GM04503 (cell line): ENCODE measurements around the gene PRKX.
"Not testable (repeated sequence)": the region's sequence is repeated elsewhere in the genome, so short reads cannot be mapped to it uniquely, and the experiment has no call there.

Experiments used
- DNase-seq: peaks from one replicate; pipeline ENCODE4 v3.0.0-alpha.2; 2012; ENCODE audit warnings: low read depth

PRKX gene

DNA sequence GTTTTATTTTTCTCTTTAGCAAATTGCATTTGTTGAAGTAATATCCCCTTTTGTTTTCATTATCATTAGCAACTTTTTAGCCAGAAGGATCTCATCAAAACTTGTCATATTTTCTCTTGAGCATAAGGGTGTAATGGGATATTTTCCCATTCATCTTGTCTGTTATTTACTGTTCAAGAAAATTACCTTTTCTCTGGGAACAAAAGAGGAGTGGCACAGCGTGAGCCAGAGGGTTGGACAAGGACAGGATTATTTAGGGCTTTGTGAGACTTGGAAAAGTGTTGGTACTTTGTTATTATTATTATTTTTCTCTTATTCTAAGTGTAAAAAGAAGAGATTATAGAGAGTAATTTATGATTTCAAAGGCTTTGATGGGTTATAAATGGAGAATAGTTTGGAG lies 135.9 kb downstream of the PRKX start:
- no peak for DNase-seq

DNA sequence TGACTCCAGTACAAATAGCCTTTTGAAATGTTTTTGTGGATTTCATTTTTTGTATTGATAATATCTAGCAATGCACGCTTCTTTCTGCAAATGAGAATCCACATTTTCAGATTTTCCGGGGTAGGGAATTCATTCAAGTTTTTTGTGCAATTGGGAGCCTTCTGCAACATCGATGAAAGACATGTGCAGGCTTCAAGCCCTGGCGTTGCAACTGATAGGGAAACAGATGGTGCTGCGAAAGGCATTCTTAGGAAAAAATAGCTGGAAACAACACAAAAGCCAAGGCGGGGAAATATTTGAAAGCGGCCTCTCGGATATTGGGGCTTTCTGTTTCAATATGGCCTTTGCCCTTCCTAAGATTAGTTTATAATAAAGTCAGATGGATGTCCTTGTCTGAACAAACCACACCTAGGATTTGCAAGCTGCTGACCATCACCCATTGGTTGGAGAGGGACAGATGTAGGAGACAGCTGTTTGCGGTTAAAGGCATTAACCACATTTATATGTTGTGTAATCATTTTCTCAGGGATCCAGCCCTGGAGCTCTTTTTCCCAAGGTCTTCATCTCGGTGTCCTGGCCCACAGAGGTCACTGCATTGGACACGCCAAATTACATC lies 136.5 kb downstream of the PRKX start:
- peak; percentile 45 for DNase-seq

DNA sequence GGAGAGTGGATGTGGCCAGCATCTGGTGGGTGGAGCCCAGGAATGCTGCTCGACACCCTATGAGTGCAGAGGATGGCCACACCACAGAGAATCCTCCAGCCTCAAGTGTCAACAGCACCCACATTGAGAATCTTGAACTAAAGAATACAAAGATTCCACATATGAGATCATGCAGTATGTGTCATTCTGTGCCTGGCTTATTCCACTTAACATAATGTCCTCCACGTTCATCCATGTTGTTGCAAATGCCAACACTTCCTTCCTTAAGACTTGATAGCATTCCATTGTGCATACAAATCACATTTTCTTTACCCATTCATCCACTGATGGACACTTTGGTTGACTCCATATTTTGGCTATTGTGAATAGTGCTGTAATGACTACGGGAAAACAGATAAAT lies 145.8 kb downstream of the PRKX start:
- no peak for DNase-seq

DNA sequence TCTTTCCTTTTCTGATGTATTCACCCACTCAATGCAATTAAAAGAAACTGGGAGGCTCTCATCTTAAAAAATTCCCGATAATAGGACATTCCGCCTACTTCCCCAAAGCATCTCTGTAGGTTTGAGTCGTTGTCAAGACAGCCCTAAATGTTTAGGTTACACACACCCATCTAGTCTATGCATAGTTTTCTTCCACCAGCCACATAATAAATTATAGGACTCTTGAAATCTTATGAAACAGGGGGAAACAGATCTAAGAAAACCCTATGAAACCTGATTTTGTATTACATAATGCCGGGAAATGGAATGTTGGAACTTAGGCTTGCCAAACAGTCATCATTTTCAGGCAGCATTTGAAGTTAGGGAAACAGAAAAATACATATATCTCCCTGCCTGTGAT lies 150.0 kb downstream of the PRKX start:
- DNase-seq: no peak

DNA sequence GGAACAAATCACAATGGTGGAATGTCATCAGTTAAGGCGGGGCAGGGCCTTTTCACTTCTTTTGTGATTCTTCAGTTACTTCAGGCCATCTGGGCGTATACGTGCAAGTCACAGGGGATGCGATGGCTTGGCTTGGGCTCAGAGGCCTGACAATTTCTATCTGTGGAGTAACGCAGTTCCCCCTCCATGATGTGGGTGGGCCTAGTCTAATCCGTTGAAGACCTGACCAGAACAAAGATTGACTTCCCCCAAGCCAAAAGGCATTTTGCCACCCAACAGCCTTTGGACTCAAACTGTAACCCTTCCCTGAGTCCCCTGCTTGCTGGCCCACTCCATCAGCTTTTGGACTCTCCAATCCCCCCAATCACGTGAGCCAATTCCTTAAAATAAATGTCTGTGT lies 153.4 kb downstream of the PRKX start:
- DNase-seq: not testable (repeated sequence)
